K562 (cell line): Measurements from ENCODE around the gene PHTF1. TPM values are rescaled to one million over a fixed set of nuclear protein-coding genes. Genes with fewer than 3 reads are reported as not detected.

Source experiments
- CREB1 ChIP-seq, 2 experiments: sonication (generic) in 1 of 2; formaldehyde crosslinking in 1 of 2; IDR thresholded peaks; 2 replicates each; pipeline versions ENCODE4 v1.6.1 to v1.8.0; 2012 to 2022; ENCODE audit warnings: inconsistent platforms in 1 of 2, mild to moderate bottlenecking in 1 of 2, missing genetic modification reagents in 1 of 2, moderate library complexity in 1 of 2
- DMBX1 ChIP-seq: fragments of 250-450 bp; sonication (Bioruptor Pico); IDR thresholded peaks from 2 replicates; pipeline ENCODE4 v1.8.0; 2022; ENCODE audit warnings: inconsistent platforms, mild to moderate bottlenecking, moderate library complexity, borderline replicate concordance
- ETS2 ChIP-seq: IDR thresholded peaks from 2 replicates; pipeline ENCODE4 v1.6.1; 2016; ENCODE audit warnings: borderline replicate concordance, missing genetic modification characterization, mild to moderate bottlenecking, moderate library complexity, missing compliant biosample characterization; ENCODE audit not compliant: poor library complexity, severe bottlenecking
- GABPB1 ChIP-seq: sonication (generic); formaldehyde crosslinking; IDR thresholded peaks from 2 replicates; pipeline ENCODE4 v1.8.0; 2022; ENCODE audit warnings: mild to moderate bottlenecking, missing genetic modification reagents
- GTF2B ChIP-seq: IDR thresholded peaks from 2 replicates; pipeline ENCODE4 v1.6.1; 2011; ENCODE audit not compliant: insufficient read length; ENCODE audit errors: extremely low read depth
- HNRNPUL1 ChIP-seq: fragments of 200-400 bp; formaldehyde crosslinking; IDR thresholded peaks from 2 replicates; pipeline ENCODE4 v1.6.1; 2017; ENCODE audit warnings: low read length
- MTA3 ChIP-seq: fragments of 450-650 bp; formaldehyde crosslinking; IDR thresholded peaks from 2 replicates; pipeline ENCODE4 v1.6.1; 2017; ENCODE audit warnings: mild to moderate bottlenecking, borderline replicate concordance
- RBM15 ChIP-seq: fragments of 200-400 bp; formaldehyde crosslinking; IDR thresholded peaks from 2 replicates; pipeline ENCODE4 v1.6.1; 2018; ENCODE audit warnings: mild to moderate bottlenecking, low read length, moderate library complexity; ENCODE audit not compliant: insufficient read depth
- SMARCE1 ChIP-seq: fragments of 450-650 bp; IDR thresholded peaks from 2 replicates; pipeline ENCODE4 v1.7.1; 2016; ENCODE audit warnings: mild to moderate bottlenecking
- TEAD4 ChIP-seq, 2 experiments: sonication (generic) in 1 of 2; formaldehyde crosslinking in 1 of 2; IDR thresholded peaks; 2 replicates each; pipeline versions ENCODE4 v1.6.1 to v1.8.0; 2012 to 2022; ENCODE audit warnings: borderline replicate concordance in 1 of 2, inconsistent platforms in 1 of 2, low read length in 1 of 2, mild to moderate bottlenecking in 1 of 2, missing genetic modification reagents in 1 of 2
- XRCC3 ChIP-seq: fragments of 450-650 bp; IDR thresholded peaks from 2 replicates; pipeline ENCODE4 v1.6.1; 2017; ENCODE audit warnings: mild to moderate bottlenecking, moderate library complexity
- ZFX ChIP-seq: sonication (generic); formaldehyde crosslinking; IDR thresholded peaks from 2 replicates; pipeline ENCODE4 v1.8.0; 2022; ENCODE audit warnings: mild to moderate bottlenecking, missing genetic modification reagents, moderate library complexity
- ZNF584 ChIP-seq: fragments of 200-800 bp; sonication (Bioruptor generic); IDR thresholded peaks from 2 replicates; pipeline ENCODE4 v1.6.1; 2016; ENCODE audit warnings: low read depth, mild to moderate bottlenecking, missing genetic modification characterization, missing compliant biosample characterization
- polyA plus RNA-seq, 8 experiments: library from polyadenylated mRNA; depleted of rRNA in 4 of 8; stranded (reverse) in 5 of 8; unstranded in 3 of 8; fragments of >200 nt; fragmentation: Nextera tagmentation in 2 of 8; fragmentation: Illumina TruSeq in 1 of 8; extraction: Ambion mirVana in 2 of 8; extraction: Trizol in 1 of 8; gene quantifications; 2 replicates each; pipeline versions ENCODE4 v1.2.1 to v1.2.3, GENCODE V29; 2011 to 2014; ENCODE audit warnings: inconsistent platforms in 1 of 8, missing spikeins in 1 of 8
- total RNA-seq, 7 experiments: library from RNA; depleted of rRNA in 6 of 7; stranded (reverse); fragments of >200 nt in 6 of 7; fragmentation: Illumina TruSeq in 2 of 7; extraction: Trizol in 2 of 7; gene quantifications; 2 replicates each; pipeline versions ENCODE4 v1.2.1 to v1.2.3, GENCODE V29; 2011 to 2021; ENCODE audit warnings: low replicate concordance in 1 of 7
- TF ChIP-seq, protein P1 (sequence below): fragments of 450-650 bp; IDR thresholded peaks from 2 replicates; pipeline ENCODE4 v1.6.1; 2018; ENCODE audit warnings: mild to moderate bottlenecking, low read depth; ENCODE audit not compliant: partially characterized antibody
- TF ChIP-seq, protein P2 (sequence below): sonication (generic); formaldehyde crosslinking; IDR thresholded peaks from 2 replicates; pipeline ENCODE4 v1.8.0; 2022; ENCODE audit warnings: mild to moderate bottlenecking, missing genetic modification reagents
- TF ChIP-seq, protein P3 (sequence below): sonication (generic); formaldehyde crosslinking; IDR thresholded peaks from 2 replicates; pipeline ENCODE4 v1.8.1; 2023; ENCODE audit warnings: mild to moderate bottlenecking, missing genetic modification reagents, moderate library complexity
- TF ChIP-seq, protein P4 (sequence below), 3 experiments: IDR thresholded peaks in 2 of 3; conservative IDR thresholded peaks in 1 of 3; 2 replicates each; pipeline ENCODE4 v1.5.1; 2011 to 2012; ENCODE audit warnings: low read length in 3 of 3, mild to moderate bottlenecking in 3 of 3, control low read depth in 2 of 3, improper control_type of control experiment in 1 of 3, inconsistent platforms in 1 of 3, low read depth in 1 of 3, mixed read lengths in 1 of 3, moderate library complexity in 1 of 3; ENCODE audit not compliant: insufficient read depth in 2 of 3
- TF ChIP-seq, protein P5 (sequence below): fragments of 450-650 bp; IDR thresholded peaks from 2 replicates; pipeline ENCODE4 v1.6.1; 2017; ENCODE audit warnings: antibody characterized with exemption

PHTF1 gene
- total and polyA plus RNA-seq, 9 of the 15 experiments (the other 6 are each of a cell fraction or from before 2014, with no cell fraction given), result 8.4 to 36.2 (median 23.0) TPM

GRCh38 chr1:113784104-113784779 is 25.0 kb upstream of the PHTF1 start (continued):
- TF ChIP-seq TEAD4 (IDR thresholded peaks at IDR 0.05; ENCODE audit: low read length) (peak; percentile 7; the same call in 1 of the 2 replicates), TEAD4 (CRISPR knock-in tag; IDR thresholded peaks at IDR 0.05; ENCODE audit: borderline replicate concordance) (no peak), ZFX (0 out of 2 replicates have a peak, but pooled peaks have one; percentile 11), ETS2 (no peak), ZNF584 (CRISPR knock-in tag) (no peak), MTA3 (no peak), CREB1 (IDR thresholded peaks at IDR 0.05) (no peak), CREB1 (CRISPR knock-in tag; IDR thresholded peaks at IDR 0.05) (no peak), DMBX1 (CRISPR knock-in tag) (no peak), HNRNPUL1 (no peak), GABPB1 (CRISPR knock-in tag) (no peak), XRCC3 (no peak), GTF2B (no peak), RBM15 (no peak), SMARCE1 (no peak)
- TF ChIP-seq, protein P1, sequence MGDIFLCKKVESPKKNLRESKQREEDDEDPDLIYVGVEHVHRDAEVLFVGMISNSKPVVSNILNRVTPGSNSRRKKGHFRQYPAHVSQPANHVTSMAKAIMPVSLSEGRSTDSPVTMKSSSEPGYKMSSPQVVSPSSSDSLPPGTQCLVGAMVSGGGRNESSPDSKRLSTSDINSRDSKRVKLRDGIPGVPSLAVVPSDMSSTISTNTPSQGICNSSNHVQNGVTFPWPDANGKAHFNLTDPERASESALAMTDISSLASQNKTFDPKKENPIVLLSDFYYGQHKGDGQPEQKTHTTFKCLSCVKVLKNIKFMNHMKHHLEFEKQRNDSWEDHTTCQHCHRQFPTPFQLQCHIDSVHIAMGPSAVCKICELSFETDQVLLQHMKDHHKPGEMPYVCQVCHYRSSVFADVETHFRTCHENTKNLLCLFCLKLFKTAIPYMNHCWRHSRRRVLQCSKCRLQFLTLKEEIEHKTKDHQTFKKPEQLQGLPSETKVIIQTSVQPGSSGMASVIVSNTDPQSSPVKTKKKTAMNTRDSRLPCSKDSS, result no peak
- TF ChIP-seq, protein P2, sequence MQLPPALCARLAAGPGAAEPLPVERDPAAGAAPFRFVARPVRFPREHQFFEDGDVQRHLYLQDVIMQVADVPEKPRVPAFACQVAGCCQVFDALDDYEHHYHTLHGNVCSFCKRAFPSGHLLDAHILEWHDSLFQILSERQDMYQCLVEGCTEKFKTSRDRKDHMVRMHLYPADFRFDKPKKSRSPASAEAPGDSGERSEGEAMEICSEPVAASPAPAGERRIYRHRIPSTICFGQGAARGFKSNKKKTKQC (CRISPR knock-in tag), result no peak
- TF ChIP-seq, protein P3, sequence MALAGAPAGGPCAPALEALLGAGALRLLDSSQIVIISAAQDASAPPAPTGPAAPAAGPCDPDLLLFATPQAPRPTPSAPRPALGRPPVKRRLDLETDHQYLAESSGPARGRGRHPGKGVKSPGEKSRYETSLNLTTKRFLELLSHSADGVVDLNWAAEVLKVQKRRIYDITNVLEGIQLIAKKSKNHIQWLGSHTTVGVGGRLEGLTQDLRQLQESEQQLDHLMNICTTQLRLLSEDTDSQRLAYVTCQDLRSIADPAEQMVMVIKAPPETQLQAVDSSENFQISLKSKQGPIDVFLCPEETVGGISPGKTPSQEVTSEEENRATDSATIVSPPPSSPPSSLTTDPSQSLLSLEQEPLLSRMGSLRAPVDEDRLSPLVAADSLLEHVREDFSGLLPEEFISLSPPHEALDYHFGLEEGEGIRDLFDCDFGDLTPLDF (CRISPR knock-in tag), result no peak
- TF ChIP-seq, protein P4, sequence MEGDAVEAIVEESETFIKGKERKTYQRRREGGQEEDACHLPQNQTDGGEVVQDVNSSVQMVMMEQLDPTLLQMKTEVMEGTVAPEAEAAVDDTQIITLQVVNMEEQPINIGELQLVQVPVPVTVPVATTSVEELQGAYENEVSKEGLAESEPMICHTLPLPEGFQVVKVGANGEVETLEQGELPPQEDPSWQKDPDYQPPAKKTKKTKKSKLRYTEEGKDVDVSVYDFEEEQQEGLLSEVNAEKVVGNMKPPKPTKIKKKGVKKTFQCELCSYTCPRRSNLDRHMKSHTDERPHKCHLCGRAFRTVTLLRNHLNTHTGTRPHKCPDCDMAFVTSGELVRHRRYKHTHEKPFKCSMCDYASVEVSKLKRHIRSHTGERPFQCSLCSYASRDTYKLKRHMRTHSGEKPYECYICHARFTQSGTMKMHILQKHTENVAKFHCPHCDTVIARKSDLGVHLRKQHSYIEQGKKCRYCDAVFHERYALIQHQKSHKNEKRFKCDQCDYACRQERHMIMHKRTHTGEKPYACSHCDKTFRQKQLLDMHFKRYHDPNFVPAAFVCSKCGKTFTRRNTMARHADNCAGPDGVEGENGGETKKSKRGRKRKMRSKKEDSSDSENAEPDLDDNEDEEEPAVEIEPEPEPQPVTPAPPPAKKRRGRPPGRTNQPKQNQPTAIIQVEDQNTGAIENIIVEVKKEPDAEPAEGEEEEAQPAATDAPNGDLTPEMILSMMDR (IDR thresholded peaks at IDR 0.05 in 2 of 3, conservative IDR thresholded peaks at IDR 0.05 in 1 of 3; ENCODE audit: insufficient read depth in 2 of 3, low read depth in 1 of 3, low read length in 3 of 3), result no peak
- TF ChIP-seq, protein P5, sequence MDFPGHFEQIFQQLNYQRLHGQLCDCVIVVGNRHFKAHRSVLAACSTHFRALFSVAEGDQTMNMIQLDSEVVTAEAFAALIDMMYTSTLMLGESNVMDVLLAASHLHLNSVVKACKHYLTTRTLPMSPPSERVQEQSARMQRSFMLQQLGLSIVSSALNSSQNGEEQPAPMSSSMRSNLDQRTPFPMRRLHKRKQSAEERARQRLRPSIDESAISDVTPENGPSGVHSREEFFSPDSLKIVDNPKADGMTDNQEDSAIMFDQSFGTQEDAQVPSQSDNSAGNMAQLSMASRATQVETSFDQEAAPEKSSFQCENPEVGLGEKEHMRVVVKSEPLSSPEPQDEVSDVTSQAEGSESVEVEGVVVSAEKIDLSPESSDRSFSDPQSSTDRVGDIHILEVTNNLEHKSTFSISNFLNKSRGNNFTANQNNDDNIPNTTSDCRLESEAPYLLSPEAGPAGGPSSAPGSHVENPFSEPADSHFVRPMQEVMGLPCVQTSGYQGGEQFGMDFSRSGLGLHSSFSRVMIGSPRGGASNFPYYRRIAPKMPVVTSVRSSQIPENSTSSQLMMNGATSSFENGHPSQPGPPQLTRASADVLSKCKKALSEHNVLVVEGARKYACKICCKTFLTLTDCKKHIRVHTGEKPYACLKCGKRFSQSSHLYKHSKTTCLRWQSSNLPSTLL, result no peak
